Activated CD8-positive, alpha-beta memory T cell treated with anti-CD3 and anti-CD28 coated beads for 48 hours (primary cell): ENCODE data around the gene MAML3.

Experiments used
- DNase-seq, 3 experiments: peaks; one replicate each; pipeline ENCODE4 v3.0.0-alpha.2; 2020; ENCODE audit warnings: low read depth in 2 of 3, low spot score in 2 of 3

The MAML3 gene

DNA sequence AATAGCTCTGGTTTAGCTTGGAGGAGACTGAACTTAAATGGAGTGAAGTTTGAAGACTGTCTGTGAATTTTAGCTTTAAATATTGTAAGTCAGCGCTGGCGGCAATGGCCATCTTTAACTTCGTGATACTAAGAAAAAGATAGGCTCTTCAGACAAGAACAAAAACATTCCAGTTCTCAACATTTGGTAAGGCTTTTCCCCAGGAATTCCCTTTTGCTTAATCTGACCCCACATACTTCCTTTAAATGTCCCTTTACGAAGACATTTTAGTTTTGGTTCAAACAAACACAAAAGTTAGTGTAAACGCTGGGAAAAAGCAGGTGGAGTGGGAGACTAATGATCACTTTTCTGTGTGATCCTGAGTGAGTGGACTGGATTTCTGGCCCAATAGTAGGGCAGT, 106.2 kb downstream of the MAML3 start:
- DNase-seq = no peak

DNA sequence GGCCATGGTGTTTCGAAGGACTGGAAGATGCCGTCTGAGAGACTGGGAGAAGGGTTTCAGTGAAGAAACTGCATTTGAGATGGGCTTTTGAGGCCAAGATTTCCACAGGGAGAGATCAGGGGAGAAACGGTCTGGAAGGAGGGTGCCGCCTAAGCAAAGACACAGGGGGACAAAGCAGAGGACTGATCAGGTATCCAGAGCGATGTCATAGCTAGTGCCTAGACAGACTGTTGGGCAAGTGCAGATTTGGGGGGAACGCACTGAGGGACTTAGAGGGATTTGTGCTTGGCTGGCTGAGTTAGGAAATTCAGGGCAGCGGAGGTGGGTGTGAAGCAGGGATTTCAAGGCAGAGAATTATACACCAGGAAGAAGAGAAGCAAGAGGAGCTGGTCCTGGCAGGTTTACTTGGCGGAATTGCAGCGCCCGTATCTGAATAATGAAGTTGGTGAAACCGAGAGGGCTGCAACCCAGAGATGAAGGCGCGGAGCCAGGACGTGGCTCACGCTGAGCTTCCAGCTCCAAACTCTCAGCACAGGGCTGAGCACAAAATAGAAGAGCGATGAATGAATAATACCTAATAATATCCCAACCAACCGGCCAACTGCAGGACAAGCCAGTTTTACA, 106.9 kb downstream of the MAML3 start:
- DNase-seq = no peak

DNA sequence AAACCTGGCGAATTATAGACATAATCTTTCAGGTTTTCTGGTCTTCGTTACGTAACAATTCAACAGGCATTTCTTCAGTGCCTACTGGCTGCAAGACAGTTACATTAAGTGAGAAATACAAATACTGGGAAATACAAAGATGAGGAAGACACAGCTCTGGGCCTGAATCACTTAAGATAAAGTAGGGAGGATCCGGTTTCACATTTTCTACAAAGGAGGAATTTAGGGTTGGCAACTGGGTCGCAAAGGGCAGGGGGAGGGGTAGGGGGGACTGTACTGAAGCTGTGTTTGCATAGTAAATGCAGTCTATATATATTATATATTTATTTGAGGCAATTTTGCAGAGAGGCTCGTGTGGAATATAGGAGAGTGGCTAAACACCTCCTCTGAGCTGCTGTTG, 107.4 kb downstream of the MAML3 start:
- DNase-seq = no peak

DNA sequence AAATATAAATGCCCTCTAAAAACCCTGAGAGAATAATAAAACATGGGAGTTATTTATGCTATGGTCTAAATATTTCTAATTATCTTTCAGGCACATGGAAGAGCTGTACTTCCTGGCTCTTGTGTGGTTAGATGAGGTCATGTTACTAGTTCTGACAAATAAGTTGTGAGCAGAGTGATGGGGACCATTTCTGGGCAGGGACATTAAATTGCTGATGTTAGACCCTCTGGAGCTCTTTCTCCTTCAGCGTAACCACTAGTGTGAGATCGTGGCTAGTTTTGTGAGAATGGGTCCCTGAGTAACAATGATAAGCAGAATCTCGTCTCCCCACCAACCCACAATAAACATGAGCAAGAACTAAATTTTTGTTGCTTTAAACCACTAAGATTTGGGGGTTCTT, 108.0 kb downstream of the MAML3 start:
- DNase-seq = no peak

DNA sequence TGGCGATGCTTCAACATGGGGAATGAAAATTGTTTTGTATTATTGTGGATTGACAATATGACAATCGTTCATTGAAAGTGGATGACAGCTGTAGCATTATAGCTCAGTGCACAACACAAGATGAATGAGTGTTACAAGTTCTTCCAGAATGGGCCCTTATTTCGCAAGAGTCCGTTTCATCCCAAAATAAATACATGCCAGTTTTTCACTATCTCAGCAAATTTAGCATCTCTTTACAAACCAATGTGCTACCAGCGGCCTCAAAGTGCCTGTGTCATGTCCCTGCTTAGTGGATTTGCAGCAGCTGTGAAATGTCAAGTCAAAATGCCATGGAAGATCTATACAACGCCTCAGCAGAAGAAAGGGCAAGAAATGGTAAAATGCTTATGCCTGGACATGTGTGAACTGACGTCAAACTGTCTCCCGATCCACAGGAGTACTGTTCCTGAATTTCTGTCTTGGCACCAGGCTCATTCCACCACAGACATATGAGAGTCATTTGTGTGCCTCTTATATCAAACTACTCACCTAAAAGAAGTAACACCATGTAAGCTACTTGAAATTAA, 109.6 kb downstream of the MAML3 start:
- no peak for DNase-seq

DNA sequence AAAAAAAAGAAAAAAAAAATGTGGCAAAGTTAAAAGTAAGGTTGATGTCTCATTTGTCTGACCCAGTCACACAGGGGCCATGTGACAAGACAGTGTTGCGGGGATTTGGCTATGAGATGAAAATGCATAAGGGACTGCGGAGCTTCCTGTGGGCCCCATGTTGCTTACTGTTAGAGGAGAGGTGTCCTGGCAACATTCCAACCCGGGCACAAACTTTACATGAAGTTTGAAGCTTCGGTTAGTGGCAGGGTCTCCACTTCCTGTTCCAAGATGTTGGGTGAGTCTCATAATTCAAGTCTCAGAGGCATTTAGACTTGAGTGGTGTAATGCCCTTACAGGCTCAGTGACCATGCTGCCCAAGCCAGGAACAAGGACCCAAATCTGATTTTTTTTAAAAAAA, 111.3 kb downstream of the MAML3 start:
- DNase-seq = no peak

DNA sequence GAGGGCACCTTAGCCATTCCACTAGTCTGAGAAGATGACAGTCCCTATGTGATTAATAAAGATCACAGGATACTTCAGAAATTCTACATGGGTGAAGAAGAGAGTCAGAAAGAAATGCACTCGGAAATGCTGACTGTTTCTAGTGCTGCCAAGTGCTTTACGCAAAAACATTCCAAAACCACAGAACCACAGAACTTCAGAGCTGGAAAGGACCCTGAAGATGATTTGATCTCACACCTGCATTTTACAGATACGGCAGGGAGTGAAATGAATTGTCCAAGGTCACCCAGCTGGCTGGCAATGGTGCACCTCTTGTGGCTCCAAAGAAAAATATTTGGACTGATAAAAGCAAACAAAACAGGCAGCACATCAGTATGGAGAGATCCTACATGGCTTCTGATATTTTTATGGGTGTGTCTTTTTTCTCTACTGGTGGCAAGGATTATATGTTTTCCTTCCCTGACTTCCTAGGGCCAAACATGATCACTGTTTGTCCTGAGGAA, 115.9 kb downstream of the MAML3 start:
- DNase-seq = no peak

DNA sequence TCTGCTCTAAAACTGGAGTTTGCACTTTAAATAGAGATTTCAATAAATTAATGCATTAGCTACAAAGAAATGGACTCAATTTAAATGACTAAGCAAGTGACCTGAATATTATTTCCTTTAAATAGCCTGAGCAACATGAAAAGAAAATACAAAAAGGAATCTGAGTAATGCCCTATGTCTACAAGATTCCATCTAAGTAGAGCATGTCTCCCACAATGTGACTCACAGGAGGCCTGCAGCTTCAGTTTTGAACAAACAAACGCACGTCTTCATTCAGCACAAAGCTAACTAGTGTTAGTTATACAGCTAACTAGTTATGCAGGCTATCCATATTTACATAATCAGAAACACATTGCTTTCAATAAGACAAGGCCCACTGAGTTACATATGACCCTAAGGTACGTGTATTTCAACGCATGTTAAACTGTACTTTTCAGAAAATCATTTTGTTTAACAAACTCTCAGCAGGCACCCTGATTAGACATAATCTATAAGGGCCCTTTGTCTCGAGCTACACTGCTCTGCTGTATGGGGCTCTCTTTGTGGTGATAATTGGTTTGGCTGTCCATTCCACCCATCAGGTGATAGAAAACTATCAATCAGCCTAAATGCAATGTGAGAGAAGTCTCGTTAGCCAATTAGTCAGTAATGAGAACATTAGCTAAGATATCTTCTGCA, 116.5 kb downstream of the MAML3 start:
- DNase-seq = no peak

DNA sequence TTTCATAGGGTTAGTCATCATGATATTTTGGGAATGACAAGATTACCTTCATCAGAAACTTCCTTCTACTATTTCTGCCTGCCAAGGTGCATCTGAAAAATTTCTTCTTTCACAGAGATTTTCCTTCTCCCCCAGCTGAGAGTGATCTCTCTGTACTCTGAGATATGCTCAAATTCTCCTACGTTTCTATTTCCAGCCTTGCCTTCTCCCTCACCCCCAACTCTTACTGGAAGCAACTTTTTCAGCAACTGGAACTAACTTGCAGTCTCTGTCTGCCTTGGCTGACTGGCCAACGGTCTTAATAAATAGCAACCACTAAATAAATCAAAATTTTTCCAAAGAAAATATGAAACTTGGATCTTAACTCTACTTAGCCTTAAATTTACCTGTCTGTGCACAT, 122.3 kb downstream of the MAML3 start:
- DNase-seq = no peak

DNA sequence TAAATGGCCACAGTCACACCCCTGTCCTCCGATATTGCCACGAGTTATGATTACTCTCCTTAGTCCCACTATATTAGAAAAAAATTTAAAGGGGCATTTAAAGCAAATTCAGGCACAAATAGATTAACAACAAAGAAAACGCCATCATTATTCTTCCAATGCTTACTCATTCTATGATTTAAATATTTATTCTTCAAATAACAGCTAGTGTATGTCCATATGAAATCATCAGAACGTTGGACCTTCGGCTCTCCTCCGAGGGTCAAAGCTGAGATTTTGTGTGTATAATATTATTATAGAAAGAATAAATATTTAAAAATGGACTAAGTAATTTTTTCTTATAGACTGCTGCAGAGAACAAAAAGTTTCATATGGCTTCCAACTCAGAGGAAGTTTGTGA, 122.9 kb downstream of the MAML3 start:
- no peak for DNase-seq

DNA sequence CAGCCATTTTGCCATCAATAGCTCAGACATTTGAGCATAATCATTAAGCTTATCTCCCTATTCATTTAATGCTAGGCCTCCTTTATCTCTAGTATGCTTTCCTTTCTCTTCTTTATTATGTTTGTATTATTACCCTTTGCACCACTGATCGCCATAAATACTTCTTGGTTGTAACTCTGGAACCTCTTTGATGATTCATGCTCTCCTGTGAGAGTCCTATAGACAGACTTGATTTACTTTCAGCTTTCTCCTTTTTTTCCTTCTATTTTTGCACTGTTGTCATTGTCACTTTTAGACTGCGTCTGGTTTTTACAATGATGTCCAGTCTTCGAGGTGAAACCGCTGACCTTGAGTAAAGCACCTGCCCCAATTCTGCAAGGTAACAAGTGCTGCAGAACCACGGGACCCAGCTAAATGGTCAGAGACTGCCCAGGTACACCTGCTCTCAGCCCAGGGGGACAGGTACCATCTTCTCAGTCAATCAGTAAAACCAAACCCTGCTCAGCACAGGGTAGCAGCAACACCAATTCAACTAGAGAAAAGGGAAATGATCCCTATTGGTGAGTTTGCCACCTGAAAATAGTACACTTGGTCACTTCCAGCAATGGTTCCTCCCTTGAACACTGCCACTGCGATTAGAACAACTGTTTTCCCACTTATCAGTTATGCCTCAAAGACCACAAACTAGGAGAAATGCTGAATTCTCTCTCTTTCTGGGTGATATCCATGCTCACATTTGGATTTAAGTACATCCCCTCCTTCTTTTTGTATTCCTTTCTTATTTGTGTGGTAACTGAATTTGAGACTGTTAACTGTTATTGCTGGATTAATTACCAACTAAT, 125.1 kb downstream of the MAML3 start:
- no peak for DNase-seq

DNA sequence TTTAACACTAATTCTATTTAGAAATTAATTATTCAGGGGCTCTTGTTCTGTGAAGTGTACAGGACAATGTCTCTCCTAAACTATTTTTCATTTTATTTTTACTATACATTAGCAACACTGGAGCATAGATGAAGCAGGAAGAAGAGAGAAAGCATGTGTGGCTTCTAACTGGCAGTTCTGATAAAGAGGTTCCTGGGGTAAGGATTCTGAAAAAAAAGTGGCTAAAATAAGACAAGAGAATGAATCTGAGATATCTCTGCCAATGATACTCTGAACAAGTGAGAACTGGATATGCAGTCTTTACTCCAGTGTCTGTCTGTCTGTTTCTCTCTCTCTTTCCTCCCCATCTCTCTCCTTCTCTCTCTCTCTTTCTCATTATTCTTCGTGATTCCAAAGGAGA, 125.9 kb downstream of the MAML3 start:
- DNase-seq = no peak

DNA sequence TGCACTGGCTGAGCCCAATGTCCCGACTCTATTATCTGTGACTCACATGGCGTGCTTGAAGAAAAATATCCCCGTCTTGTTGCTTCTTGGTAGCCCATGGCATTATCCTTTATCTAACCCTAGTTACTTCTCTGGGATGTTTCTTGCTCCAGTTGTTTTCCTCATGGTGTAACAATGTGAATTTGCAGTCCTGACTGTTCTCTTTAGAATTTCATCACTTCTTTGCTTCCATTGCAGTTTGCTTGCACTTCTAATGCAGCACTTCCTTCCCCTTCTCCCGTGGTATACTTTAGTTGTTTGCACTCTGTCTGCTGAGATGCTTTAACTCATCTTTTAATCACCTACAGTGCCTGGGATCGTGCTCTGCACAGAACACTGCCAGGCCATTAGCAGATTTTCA, 126.9 kb downstream of the MAML3 start:
- DNase-seq = no peak

DNA sequence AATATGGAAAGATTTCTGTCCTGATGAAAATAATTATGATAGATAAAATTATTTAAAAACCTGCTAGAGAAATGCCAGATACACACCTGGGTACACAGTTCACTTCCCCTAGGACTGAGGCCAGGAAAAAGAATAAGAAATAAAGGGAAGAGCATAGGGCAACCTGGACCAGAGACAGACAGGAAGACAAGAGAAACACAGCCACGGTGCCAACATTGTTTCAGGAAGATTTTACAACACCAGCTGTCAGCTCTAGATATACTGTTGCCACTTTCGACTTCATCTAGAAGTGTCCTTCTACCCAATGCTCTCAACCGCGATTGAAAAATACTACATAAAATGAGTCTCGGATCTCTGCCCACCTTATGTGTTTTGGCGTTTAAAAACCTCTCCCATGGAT, 128.5 kb downstream of the MAML3 start:
- no peak for DNase-seq

DNA sequence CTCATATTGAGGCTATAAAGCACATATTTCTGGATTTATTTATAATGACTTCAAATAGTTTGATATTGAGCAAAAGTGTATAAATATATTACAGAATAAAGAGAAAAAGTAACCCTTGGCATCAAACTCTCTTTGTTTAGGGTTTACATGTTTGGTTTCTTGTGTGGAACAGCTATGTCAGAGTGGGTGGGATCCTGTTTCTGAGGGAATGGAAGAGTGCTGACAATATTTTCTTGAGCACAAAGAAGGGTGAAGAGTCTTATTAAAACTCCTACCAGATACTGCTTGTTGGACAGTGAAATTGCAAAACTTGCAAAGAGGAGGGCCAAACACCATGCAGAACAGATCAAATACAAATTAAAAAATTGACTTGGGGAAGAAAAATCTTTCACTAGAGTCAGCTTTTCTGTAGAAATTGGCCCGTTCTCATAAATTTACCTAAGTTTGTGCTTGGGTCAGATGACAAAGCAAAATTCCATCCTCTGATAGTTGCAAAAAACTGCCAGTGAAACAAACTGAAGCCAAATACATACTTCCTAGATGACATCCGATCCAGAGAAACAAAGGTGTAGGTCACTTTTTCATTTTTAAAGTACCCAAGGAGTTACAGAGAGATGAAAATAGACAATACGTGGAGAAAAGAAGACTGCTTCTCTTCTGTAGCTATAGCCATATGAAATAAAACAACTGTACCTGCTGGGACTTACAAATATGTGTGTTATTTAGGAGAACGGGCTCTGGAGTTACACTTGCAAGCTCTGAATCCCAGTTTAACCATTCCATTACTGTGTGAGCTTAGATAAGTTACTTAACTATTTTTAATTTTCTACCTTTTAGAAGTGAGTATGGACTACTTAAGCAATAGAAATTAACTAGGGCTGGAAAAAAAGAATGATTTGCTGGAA, 133.3 kb downstream of the MAML3 start:
- no peak for DNase-seq

DNA sequence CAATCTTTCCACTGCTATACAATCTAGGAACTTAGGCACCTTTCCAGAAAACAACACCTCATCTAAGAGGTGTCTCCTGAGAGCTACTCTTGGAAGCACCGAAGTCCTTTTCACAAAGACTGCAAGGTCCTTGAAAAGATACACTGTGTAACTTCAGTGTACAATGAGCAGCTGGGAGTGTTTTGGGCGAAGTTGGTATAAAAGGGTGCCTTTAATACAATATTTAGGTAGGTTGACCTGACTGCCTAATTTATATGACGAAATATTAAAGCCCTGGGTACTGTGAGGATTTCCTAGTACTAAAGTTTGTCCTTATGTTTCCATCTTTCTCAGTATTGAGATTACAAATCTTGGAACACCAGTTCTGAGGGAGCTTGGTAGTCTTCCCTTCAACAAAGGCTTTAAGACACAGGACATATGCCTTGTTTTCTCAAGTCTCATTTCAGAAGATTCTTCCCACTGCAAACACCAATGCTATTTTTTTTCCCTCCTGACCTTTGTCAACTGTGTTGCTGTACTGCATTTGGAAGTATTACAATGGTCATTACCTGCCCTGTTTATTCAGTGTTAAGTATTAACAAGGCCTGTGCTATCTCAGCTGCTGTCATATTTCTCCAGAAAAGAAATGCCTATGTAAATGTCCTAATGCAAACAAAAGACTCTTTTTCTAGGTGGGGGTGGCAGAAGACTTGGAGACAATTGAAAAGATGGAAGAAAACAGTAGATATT, 134.2 kb downstream of the MAML3 start:
- DNase-seq = no peak

DNA sequence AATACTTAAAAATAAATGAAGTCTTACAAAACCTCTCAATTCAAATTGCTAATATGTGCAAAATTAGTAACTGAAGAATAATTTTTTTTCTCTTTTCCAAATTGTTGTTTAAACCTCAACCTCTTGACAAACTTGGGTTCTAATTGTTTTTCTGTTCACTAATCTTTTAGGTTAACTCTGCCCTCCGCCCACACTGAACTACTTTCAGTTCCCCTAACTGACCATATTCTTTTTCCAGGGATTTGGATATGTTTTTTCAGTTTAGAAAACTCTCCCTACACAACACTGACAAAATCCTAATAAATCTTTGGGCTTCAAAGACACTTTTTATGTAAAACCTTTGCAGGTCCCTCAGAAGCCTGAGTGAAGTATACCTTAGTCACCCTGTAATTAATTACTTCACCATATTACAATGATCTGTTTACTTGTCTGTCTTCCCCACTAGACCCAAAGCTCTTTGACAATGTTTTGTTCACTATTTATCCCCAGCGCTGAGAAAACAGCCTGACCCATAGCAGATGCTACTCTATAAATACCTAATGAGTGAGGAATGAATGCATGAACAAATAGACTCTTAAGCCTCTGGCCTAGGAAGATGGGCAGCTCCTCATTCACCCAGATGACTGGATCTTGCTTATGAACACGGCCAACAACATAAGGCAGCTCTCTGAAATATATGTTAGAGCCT, 134.9 kb downstream of the MAML3 start:
- no peak for DNase-seq

DNA sequence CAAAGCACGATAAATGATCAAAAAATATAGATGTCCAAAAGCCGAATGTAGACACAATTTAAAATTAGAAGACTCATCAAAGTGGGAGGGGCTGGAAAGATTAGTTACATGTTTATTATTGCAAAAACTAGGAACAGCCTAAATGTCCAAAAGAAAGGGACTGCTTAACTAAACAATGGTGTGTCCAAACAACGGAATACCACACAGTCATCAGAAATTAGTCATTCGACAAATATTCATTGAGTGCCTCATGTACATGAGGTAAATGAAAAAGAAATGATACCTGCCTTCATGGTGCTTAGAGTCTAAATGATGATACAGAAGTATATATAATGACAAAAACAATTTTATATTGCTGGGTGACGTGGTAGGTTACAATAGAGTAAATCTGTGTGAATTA, 139.7 kb downstream of the MAML3 start:
- DNase-seq = no peak

DNA sequence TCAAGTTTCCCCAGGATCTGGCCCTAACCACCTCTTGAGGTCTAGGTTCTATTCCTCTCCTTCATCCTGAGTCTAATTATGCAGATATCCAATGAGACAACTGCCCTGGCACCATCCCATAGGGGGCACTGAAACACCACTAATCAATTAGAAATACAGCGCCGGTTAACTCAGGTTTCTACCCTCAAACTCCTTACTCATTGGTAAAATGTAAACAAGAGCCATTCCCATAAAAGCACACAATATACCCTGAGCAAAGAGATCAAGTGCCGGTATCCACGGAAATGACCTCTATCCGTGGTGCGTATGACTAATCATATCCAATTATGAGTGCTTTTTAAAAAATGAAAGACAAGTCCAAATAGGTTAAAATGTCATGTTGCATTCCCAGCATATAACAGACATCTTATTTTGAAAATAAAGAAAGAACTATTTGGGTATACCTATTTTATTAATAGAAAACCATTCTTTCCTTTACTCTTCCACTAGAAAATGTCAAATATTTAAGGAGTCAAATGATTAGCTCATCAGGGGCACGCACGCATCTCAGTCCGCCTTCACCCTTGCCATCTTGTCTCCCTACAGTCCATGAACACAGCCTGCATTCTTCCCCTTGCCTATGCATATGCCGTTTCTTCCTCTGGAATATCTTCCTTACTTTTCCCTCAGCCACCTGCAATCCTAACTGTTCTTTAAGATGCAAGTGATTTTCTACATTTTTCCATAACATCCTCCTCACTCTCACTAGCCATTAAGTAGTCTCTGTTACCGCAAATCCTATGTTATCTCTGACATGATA, 141.1 kb downstream of the MAML3 start:
- DNase-seq = no peak
